ENCODE measurements around the gene PCMT1. TPM values are rescaled to one million over a fixed set of nuclear protein-coding genes. Genes with fewer than 3 reads are reported as not detected.

Gene PCMT1
- total RNA-seq, 5 donors from 2014 or later (not counting 1 experiment from before 2014, with no cell fraction given): 33.9 to 63.1 (median 53.1) TPM

GRCh38 chr6:149859368-149859767 lies 109.8 kb downstream of the PCMT1 start:
- DNase-seq: no peak
- no peak overlapping the region for H3K4me3 Mint-ChIP-seq
- H3K9me3 Mint-ChIP-seq: no peaks in the 10 kb centered on the region
- 100% methylated on average over 2 of the region's 7 CpGs for WGBS (ENCODE audit: insufficient coverage)
- peaks cover 8 to 23% of the 10 kb centered on the region in 2 donors for H3K27me3 Mint-ChIP-seq
- H3K4me1 ChIP-seq (ENCODE audit: control insufficient read depth in 1 of 2, extremely low read depth in 1 of 2, insufficient read depth in 2 of 2, low read length in 2 of 2): peaks cover 0 to 10% of the 10 kb centered on the region in 2 experiments
- no peak overlapping the region for H3K27ac ChIP-seq (ENCODE audit: low read length)
- H3K27me3 ChIP-seq (replicated peaks in 1 of 2; ENCODE audit: control insufficient read depth in 2 of 2, extremely low read depth in 1 of 2, insufficient read depth in 2 of 2, low read length in 1 of 2): peaks cover 2 to 19% of the 10 kb centered on the region in 2 experiments
- ChIA-PET CTCF (no interaction called here), POLR2A (no interaction called here)
- no peak overlapping the region for H3K27ac Mint-ChIP-seq
- ATAC-seq (replicated peaks in 1 of 4): no peak
- no peaks in the 10 kb centered on the region for H3K36me3 ChIP-seq (ENCODE audit: control insufficient read depth in 2 of 2, extremely low read depth in 1 of 2, insufficient read depth in 1 of 2, low read length in 1 of 2)
- no peaks in the 10 kb centered on the region for H3K36me3 Mint-ChIP-seq
- no peak overlapping the region for H3K4me3 ChIP-seq (ENCODE audit: control insufficient read depth in 1 of 2, extremely low read depth in 1 of 2, low read length in 1 of 2)
- peaks cover 0 to 11% (median 6%) of the 10 kb centered on the region in 3 donors for H3K4me1 Mint-ChIP-seq
- no peaks in the 10 kb centered on the region for H3K9me3 ChIP-seq

GRCh38 chr6:149859938-149860337 lies 110.4 kb downstream of the PCMT1 start:
- CTCF ChIA-PET: no interaction called here
- peaks cover 8 to 19% of the 10 kb centered on the region in 2 donors for H3K27me3 Mint-ChIP-seq
- 92% methylated on average over 2 of the region's 3 CpGs for WGBS (ENCODE audit: insufficient coverage)

GRCh38 chr6:149860513-149860833 lies 110.9 kb downstream of the PCMT1 start:
- CTCF ChIA-PET: no interaction called here
- WGBS (ENCODE audit: insufficient coverage): 97% methylated on average over 3 of the region's 5 CpGs

More at GRCh38 chr6:149859938-149860337, 110.4 kb downstream of the PCMT1 start:
- peaks cover 0 to 14% (median 11%) of the 10 kb centered on the region in 3 donors for H3K4me1 Mint-ChIP-seq
- no peak overlapping the region for H3K4me3 Mint-ChIP-seq
- Histone ChIP-seq H3K9me3 (no peaks in the 10 kb centered on the region), H3K27ac (ENCODE audit: low read length) (no peak overlapping the region), H3K4me1 (ENCODE audit: control insufficient read depth in 1 of 2, extremely low read depth in 1 of 2, insufficient read depth in 2 of 2, low read length in 2 of 2) (peaks cover 0 to 16% of the 10 kb centered on the region in 2 experiments), H3K36me3 (ENCODE audit: control insufficient read depth in 2 of 2, extremely low read depth in 1 of 2, insufficient read depth in 1 of 2, low read length in 1 of 2) (no peaks in the 10 kb centered on the region), H3K4me3 (ENCODE audit: control insufficient read depth in 1 of 2, extremely low read depth in 1 of 2, low read length in 1 of 2) (no peak overlapping the region), H3K27me3 (replicated peaks in 1 of 2; ENCODE audit: control insufficient read depth in 2 of 2, extremely low read depth in 1 of 2, insufficient read depth in 2 of 2, low read length in 1 of 2) (peaks cover 2 to 17% of the 10 kb centered on the region in 2 experiments)
- POLR2A ChIA-PET: no interaction called here
- no peak overlapping the region for H3K27ac Mint-ChIP-seq
- DNase-seq (no peak), ATAC-seq (replicated peaks in 1 of 4) (no peak)
- no peaks in the 10 kb centered on the region for H3K36me3 Mint-ChIP-seq
- H3K9me3 Mint-ChIP-seq: no peaks in the 10 kb centered on the region

More at GRCh38 chr6:149860513-149860833, 110.9 kb downstream of the PCMT1 start:
- ATAC-seq (replicated peaks in 1 of 4) (no peak), DNase-seq (no peak)
- H3K4me1 ChIP-seq (ENCODE audit: control insufficient read depth in 1 of 2, extremely low read depth in 1 of 2, insufficient read depth in 2 of 2, low read length in 2 of 2): peaks cover 0 to 17% of the 10 kb centered on the region in 2 experiments
- no peaks in the 10 kb centered on the region for H3K36me3 ChIP-seq (ENCODE audit: control insufficient read depth in 2 of 2, extremely low read depth in 1 of 2, insufficient read depth in 1 of 2, low read length in 1 of 2)
- POLR2A ChIA-PET: no interaction called here
- H3K4me3 ChIP-seq (ENCODE audit: control insufficient read depth in 1 of 2, extremely low read depth in 1 of 2, low read length in 1 of 2): no peak overlapping the region
- H3K27me3 ChIP-seq (replicated peaks in 1 of 2; ENCODE audit: control insufficient read depth in 2 of 2, extremely low read depth in 1 of 2, insufficient read depth in 2 of 2, low read length in 1 of 2): peaks cover 2 to 17% of the 10 kb centered on the region in 2 experiments
- H3K27ac ChIP-seq (ENCODE audit: low read length): no peak overlapping the region
- Mint-ChIP-seq H3K36me3 (no peaks in the 10 kb centered on the region), H3K4me3 (no peak overlapping the region), H3K9me3 (no peaks in the 10 kb centered on the region), H3K27ac (no peak overlapping the region), H3K4me1 (peaks cover 0 to 16% (median 12%) of the 10 kb centered on the region in 3 donors), H3K27me3 (peaks cover 8 to 19% of the 10 kb centered on the region in 2 donors)
- H3K9me3 ChIP-seq: no peaks in the 10 kb centered on the region

Other genes with a start within 250 kb of the PCMT1 start
- 10 to 100 TPM; 25.2 to 32.1 (median 26.6) TPM for gene PPIL4, start 203.7 kb upstream of the PCMT1 start, total RNA-seq
- 10 to 100 TPM; 15.4 to 24.5 (median 15.7) TPM for gene GINM1, start 183.4 kb upstream of the PCMT1 start, total RNA-seq
- 10 to 100 TPM; 15.2 to 18.2 (median 15.9) TPM for gene KATNA1, start 101.0 kb upstream of the PCMT1 start, total RNA-seq
- gene LATS1, start 31.6 kb upstream of the PCMT1 start, total RNA-seq: 10 to 100 TPM; 38.0 to 43.3 (median 39.2) TPM
- 10 to 100 TPM; 14.6 to 53.5 (median 46.0) TPM for gene NUP43, start 3.2 kb upstream of the PCMT1 start, total RNA-seq
- gene LRP11, start 114.6 kb downstream of the PCMT1 start, total RNA-seq: 1 to 10 TPM in 4 of 5 donors, not detected in 1; 2.1 to 4.3 (median 2.7) TPM
- not detected for gene RAET1E, start 148.4 kb downstream of the PCMT1 start, total RNA-seq
- not detected for gene RAET1G, start 173.4 kb downstream of the PCMT1 start, total RNA-seq
- gene ULBP2, start 192.3 kb downstream of the PCMT1 start, total RNA-seq: 1 to 10 TPM in 2 of 5 donors, under 1 TPM in 1, not detected in 2; 0.20 to 3.9 (median 1.6) TPM
- gene ULBP1, start 214.2 kb downstream of the PCMT1 start, total RNA-seq: under 1 TPM in 4 of 5 donors, not detected in 1; 0.13 to 0.23 (median 0.14) TPM

Measured in T-cell (primary cell).